ENCODE results near the gene NCKAP5.

Gene NCKAP5

DNA sequence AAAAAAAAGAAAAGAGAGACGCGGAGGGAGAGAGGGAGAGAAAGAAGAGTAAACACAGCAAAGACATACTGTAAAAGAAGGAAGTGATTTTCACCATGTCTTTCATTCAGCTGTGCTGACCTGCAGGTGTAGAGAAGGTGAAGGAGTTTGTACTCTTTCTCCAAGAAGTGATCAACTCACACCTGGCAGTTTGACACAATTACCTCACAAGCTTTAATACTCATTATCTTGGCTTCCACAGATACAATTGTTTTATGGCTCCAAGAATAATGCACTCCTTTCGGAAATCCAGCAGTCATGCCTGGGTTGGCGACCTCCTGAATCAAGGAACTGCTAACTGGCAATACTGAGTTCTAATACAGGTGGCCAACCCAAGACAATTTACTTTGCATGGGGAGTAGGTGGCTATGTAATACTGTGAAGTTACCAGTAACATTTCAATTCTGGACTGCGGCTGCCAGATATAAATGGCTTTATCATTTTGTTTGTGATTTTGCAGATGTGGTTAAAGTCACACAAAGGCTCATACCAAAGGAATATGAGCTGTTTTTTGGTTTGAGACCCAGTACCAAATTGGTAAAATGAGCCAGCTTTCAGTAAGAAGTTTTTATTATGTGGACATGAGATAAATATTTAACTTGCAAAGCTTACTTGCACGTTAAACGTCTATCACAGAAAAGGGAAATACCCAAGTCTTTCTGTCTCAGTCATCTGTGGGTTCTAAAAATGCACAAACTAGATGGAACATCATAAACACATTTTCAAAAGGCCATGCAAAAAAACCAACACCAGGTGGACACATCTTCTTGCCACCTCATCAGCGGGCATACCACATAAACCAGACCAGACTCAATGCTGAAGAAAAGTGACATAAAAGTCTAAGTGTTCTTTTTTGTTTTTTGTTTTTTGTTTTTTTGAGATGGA is 69.3 kb downstream of the NCKAP5 start:
- Histone ChIP-seq H3K4me1 (ENCODE audit: insufficient read depth, low read length) (no peaks in the 10 kb centered on the region), H3K36me3 (ENCODE audit: insufficient read depth, low read length) (no peaks in the 10 kb centered on the region), H4K20me1 (ENCODE audit: insufficient read depth, low read length) (no peaks in the 10 kb centered on the region), H3K9me3 (ENCODE audit: insufficient read depth, low read length, severe bottlenecking) (no peaks in the 10 kb centered on the region), H2AFZ (ENCODE audit: low read depth, low read length) (no peak overlapping the region), H3K27ac (ENCODE audit: low read length) (no peak overlapping the region), H3K9ac (ENCODE audit: low read depth, low read length) (no peak overlapping the region), H3K4me2 (ENCODE audit: insufficient read depth, low read length) (no peak overlapping the region), H3K79me2 (ENCODE audit: insufficient read depth, low read length) (no peaks in the 10 kb centered on the region), H3K27me3 (ENCODE audit: insufficient read depth, low read length, poor library complexity) (peaks cover 16% of the 10 kb centered on the region), H3K4me3 (ENCODE audit: low read depth in 1 of 2, low read length in 2 of 2) (no peak overlapping the region)
- TF ChIP-seq, protein P1, sequence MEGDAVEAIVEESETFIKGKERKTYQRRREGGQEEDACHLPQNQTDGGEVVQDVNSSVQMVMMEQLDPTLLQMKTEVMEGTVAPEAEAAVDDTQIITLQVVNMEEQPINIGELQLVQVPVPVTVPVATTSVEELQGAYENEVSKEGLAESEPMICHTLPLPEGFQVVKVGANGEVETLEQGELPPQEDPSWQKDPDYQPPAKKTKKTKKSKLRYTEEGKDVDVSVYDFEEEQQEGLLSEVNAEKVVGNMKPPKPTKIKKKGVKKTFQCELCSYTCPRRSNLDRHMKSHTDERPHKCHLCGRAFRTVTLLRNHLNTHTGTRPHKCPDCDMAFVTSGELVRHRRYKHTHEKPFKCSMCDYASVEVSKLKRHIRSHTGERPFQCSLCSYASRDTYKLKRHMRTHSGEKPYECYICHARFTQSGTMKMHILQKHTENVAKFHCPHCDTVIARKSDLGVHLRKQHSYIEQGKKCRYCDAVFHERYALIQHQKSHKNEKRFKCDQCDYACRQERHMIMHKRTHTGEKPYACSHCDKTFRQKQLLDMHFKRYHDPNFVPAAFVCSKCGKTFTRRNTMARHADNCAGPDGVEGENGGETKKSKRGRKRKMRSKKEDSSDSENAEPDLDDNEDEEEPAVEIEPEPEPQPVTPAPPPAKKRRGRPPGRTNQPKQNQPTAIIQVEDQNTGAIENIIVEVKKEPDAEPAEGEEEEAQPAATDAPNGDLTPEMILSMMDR (IDR thresholded peaks at IDR 0.05; ENCODE audit: borderline replicate concordance, extremely low read depth, low read length, poor library complexity, severe bottlenecking): no peak
- no peak for TF ChIP-seq EZH2 (IDR thresholded peaks at IDR 0.05; ENCODE audit: borderline replicate concordance, low read depth, low read length, severe bottlenecking)
- ATAC-seq (ENCODE audit: insufficient read depth, low read depth) (no peak), DNase-seq (no peak)

DNA sequence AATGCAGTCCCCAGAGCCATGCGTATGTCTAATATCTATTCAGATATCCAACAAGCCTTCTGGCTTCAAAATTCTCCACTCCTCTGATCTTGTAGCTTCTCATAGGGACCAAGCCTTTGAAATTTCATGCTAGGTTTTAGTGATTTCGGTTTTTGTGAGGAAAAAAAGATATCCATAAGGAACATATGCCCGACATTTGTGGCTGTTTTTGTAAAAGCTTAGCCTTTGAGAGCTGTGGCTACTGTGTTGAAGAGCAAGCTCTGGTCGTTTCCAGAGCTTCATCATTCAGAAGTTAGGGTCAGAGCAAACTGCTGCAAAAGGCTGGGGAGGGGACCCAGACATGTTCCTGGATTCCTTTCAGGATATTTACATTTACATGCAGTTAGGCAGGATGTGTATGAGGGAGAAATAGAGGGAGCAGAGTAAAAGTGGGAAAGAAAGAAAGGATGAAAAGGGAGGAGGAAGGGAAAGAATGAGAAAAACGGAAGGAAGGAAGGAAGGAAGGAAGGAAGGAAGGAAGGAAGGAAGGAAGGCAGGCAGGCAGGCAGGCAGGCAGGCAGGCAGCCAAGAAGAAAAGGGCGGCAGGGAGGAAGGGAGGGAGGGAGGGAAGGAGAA is 70.2 kb downstream of the NCKAP5 start:
- TF ChIP-seq, protein P1 (IDR thresholded peaks at IDR 0.05; ENCODE audit: borderline replicate concordance, extremely low read depth, low read length, poor library complexity, severe bottlenecking): no peak
- TF ChIP-seq EZH2 (IDR thresholded peaks at IDR 0.05; ENCODE audit: borderline replicate concordance, low read depth, low read length, severe bottlenecking): no peak
- Histone ChIP-seq H2AFZ (ENCODE audit: low read depth, low read length) (no peak overlapping the region), H3K27me3 (ENCODE audit: insufficient read depth, low read length, poor library complexity) (peaks cover 16% of the 10 kb centered on the region), H3K79me2 (ENCODE audit: insufficient read depth, low read length) (no peaks in the 10 kb centered on the region), H3K9ac (ENCODE audit: low read depth, low read length) (no peak overlapping the region), H3K4me2 (ENCODE audit: insufficient read depth, low read length) (no peak overlapping the region), H3K27ac (ENCODE audit: low read length) (no peak overlapping the region), H3K4me1 (ENCODE audit: insufficient read depth, low read length) (no peaks in the 10 kb centered on the region), H4K20me1 (ENCODE audit: insufficient read depth, low read length) (no peaks in the 10 kb centered on the region), H3K4me3 (ENCODE audit: low read depth in 1 of 2, low read length in 2 of 2) (no peak overlapping the region), H3K36me3 (ENCODE audit: insufficient read depth, low read length) (no peaks in the 10 kb centered on the region), H3K9me3 (ENCODE audit: insufficient read depth, low read length, severe bottlenecking) (no peaks in the 10 kb centered on the region)
- no peak for DNase-seq
- ATAC-seq (ENCODE audit: insufficient read depth, low read depth): no peak

- Histone ChIP-seq H4K20me1 (ENCODE audit: insufficient read depth, low read length) (no peaks in the 10 kb centered on the region), H3K27ac (ENCODE audit: low read length) (no peak overlapping the region), H3K4me3 (ENCODE audit: low read depth in 1 of 2, low read length in 2 of 2) (no peak overlapping the region), H2AFZ (ENCODE audit: low read depth, low read length) (no peak overlapping the region), H3K4me2 (ENCODE audit: insufficient read depth, low read length) (no peak overlapping the region), H3K79me2 (ENCODE audit: insufficient read depth, low read length) (no peaks in the 10 kb centered on the region), H3K9ac (ENCODE audit: low read depth, low read length) (no peak overlapping the region), H3K36me3 (ENCODE audit: insufficient read depth, low read length) (no peaks in the 10 kb centered on the region), H3K27me3 (ENCODE audit: insufficient read depth, low read length, poor library complexity) (peaks cover 16% of the 10 kb centered on the region), H3K4me1 (ENCODE audit: insufficient read depth, low read length) (no peaks in the 10 kb centered on the region), H3K9me3 (ENCODE audit: insufficient read depth, low read length, severe bottlenecking) (no peaks in the 10 kb centered on the region)
- TF ChIP-seq, protein P1 (IDR thresholded peaks at IDR 0.05; ENCODE audit: borderline replicate concordance, extremely low read depth, low read length, poor library complexity, severe bottlenecking): no peak
- no peak for TF ChIP-seq EZH2 (IDR thresholded peaks at IDR 0.05; ENCODE audit: borderline replicate concordance, low read depth, low read length, severe bottlenecking)
- DNase-seq: no peak
- no peak for ATAC-seq (ENCODE audit: insufficient read depth, low read depth)
Measured at GRCh38 chr2:133497270-133497893, 70.9 kb downstream of the NCKAP5 start.

Measured in DND-41 (cell line).